ENCODE results near the gene OPRM1.

DNA sequence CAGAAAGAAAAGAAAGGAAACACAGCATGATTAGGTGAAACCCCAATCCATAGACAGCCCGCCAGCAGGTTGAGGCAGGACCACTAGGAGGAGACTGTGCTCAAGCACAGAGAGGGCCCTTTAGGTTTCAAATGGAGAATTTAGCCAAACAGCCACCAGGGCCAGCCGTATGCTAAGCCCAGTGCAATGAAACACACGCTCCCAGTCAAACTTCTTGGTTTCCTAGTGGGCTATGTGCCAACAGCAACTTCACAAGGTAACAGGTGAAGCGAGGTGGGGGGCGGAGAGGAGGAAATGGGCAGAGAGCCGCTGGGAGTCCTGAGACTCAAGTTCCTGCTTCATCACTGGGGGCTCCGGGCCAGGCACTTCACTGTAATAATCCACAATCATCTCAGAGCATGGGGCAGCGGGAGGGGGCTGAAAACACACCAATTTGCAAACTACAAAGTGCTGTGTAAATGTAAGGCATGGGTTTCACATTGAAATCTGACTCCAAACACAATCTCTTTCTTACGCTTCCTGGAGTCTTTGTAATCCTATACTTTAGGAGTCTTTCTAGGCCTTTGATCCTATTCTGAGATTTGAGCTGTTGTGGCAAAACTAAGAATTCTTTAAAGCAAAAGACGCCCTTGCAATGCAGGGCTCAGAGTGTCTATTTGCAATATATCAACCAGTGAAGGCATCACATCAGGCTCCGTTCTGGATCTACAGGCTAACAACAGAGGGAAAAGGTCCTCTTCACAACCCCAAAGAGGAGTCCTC is 117.3 kb downstream of the OPRM1 start:
- TF ChIP-seq CTCF (IDR thresholded peaks at IDR 0.05; ENCODE audit: low read depth, low read length, poor library complexity, severe bottlenecking) (peak; percentile 55), EZH2phosphoT487 (IDR thresholded peaks at IDR 0.05; ENCODE audit: borderline replicate concordance, low read length) (no peak)
